ENCODE results near the gene DAP. TPM values are rescaled to one million over a fixed set of nuclear protein-coding genes. Genes with fewer than 3 reads are reported as not detected.

DAP gene
- total and polyA plus RNA-seq, 2 experiments from 2014 or later: 35.7 to 37.6 TPM

DNA sequence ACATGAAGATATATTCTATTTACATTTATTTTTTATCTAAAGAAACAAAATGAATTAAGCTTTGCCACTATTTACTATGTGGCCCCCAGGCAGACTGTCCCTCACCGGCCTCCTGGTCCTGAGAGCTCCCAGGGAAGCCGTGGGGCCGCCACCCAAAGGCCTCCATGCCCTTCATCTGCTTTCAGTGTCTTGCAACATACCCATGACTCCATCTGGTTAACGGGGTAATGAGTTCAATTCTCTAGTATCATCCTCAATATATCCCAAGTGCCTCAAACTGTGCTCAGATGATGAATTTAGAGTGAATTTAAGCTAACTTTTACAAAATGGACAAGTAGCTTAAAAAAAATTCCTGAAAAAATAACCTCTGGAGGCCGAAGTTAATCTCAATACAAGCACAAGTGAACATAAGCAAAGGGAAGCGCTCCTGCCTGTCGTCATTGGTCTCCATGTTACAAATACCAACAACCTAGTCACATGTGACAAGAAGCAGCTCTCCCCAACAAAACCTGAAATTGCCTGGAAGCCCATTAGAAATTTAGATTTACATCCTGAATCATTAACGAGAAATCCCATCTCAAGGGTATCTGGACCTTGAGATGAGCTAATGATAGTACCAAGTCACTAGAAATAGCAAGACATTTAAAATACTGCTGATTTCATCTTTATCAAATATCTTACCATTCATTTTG lies 26.1 kb downstream of the DAP start:
- no peak overlapping the region for H3K4me3 Mint-ChIP-seq
- no peak for DNase-seq (ENCODE audit: low spot score)
- TF ChIP-seq ZNF331 (CRISPR knock-in tag; IDR thresholded peaks at IDR 0.05; ENCODE audit: low read depth) (no peak), EZH2 (IDR thresholded peaks at IDR 0.05; ENCODE audit: low read depth, unreplicated experiment) (no peak), STAT1 (IDR thresholded peaks at IDR 0.05; ENCODE audit: unreplicated experiment) (no peak), CREB1 (CRISPR knock-in tag; IDR thresholded peaks at IDR 0.05; ENCODE audit: low read depth) (no peak), EZH2phosphoT487 (IDR thresholded peaks at IDR 0.05; ENCODE audit: unreplicated experiment) (no peak), POLR2AphosphoS5 (IDR thresholded peaks at IDR 0.05; ENCODE audit: low read depth) (no peak), NANOG (IDR thresholded peaks at IDR 0.05; ENCODE audit: borderline replicate concordance) (no peak), JUNB (IDR thresholded peaks at IDR 0.05; ENCODE audit: unreplicated experiment) (no peak), ZNF114 (CRISPR knock-in tag; IDR thresholded peaks at IDR 0.05) (no peak)
- TF ChIP-seq, protein P1, sequence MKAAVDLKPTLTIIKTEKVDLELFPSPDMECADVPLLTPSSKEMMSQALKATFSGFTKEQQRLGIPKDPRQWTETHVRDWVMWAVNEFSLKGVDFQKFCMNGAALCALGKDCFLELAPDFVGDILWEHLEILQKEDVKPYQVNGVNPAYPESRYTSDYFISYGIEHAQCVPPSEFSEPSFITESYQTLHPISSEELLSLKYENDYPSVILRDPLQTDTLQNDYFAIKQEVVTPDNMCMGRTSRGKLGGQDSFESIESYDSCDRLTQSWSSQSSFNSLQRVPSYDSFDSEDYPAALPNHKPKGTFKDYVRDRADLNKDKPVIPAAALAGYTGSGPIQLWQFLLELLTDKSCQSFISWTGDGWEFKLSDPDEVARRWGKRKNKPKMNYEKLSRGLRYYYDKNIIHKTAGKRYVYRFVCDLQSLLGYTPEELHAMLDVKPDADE (IDR thresholded peaks at IDR 0.05): no peak
- TF ChIP-seq, protein P2, sequence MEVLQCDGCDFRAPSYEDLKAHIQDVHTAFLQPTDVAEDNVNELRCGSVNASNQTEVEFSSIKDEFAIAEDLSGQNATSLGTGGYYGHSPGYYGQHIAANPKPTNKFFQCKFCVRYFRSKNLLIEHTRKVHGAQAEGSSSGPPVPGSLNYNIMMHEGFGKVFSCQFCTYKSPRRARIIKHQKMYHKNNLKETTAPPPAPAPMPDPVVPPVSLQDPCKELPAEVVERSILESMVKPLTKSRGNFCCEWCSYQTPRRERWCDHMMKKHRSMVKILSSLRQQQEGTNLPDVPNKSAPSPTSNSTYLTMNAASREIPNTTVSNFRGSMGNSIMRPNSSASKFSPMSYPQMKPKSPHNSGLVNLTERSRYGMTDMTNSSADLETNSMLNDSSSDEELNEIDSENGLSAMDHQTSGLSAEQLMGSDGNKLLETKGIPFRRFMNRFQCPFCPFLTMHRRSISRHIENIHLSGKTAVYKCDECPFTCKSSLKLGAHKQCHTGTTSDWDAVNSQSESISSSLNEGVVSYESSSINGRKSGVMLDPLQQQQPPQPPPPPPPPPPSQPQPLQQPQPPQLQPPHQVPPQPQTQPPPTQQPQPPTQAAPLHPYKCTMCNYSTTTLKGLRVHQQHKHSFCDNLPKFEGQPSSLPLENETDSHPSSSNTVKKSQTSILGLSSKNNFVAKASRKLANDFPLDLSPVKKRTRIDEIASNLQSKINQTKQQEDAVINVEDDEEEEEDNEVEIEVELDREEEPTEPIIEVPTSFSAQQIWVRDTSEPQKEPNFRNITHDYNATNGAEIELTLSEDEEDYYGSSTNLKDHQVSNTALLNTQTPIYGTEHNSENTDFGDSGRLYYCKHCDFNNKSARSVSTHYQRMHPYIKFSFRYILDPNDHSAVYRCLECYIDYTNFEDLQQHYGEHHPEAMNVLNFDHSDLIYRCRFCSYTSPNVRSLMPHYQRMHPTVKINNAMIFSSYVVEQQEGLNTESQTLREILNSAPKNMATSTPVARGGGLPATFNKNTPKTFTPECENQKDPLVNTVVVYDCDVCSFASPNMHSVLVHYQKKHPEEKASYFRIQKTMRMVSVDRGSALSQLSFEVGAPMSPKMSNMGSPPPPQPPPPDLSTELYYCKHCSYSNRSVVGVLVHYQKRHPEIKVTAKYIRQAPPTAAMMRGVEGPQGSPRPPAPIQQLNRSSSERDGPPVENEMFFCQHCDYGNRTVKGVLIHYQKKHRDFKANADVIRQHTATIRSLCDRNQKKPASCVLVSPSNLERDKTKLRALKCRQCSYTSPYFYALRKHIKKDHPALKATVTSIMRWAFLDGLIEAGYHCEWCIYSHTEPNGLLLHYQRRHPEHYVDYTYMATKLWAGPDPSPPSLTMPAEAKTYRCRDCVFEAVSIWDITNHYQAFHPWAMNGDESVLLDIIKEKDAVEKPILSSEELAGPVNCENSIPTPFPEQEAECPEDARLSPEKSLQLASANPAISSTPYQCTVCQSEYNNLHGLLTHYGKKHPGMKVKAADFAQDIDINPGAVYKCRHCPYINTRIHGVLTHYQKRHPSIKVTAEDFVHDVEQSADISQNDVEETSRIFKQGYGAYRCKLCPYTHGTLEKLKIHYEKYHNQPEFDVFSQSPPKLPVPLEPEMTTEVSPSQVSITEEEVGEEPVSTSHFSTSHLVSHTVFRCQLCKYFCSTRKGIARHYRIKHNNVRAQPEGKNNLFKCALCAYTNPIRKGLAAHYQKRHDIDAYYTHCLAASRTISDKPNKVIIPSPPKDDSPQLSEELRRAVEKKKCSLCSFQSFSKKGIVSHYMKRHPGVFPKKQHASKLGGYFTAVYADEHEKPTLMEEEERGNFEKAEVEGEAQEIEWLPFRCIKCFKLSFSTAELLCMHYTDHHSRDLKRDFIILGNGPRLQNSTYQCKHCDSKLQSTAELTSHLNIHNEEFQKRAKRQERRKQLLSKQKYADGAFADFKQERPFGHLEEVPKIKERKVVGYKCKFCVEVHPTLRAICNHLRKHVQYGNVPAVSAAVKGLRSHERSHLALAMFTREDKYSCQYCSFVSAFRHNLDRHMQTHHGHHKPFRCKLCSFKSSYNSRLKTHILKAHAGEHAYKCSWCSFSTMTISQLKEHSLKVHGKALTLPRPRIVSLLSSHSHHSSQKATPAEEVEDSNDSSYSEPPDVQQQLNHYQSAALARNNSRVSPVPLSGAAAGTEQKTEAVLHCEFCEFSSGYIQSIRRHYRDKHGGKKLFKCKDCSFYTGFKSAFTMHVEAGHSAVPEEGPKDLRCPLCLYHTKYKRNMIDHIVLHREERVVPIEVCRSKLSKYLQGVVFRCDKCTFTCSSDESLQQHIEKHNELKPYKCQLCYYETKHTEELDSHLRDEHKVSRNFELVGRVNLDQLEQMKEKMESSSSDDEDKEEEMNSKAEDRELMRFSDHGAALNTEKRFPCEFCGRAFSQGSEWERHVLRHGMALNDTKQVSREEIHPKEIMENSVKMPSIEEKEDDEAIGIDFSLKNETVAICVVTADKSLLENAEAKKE (CRISPR knock-in tag; IDR thresholded peaks at IDR 0.05): no peak
- TF ChIP-seq, protein P3, sequence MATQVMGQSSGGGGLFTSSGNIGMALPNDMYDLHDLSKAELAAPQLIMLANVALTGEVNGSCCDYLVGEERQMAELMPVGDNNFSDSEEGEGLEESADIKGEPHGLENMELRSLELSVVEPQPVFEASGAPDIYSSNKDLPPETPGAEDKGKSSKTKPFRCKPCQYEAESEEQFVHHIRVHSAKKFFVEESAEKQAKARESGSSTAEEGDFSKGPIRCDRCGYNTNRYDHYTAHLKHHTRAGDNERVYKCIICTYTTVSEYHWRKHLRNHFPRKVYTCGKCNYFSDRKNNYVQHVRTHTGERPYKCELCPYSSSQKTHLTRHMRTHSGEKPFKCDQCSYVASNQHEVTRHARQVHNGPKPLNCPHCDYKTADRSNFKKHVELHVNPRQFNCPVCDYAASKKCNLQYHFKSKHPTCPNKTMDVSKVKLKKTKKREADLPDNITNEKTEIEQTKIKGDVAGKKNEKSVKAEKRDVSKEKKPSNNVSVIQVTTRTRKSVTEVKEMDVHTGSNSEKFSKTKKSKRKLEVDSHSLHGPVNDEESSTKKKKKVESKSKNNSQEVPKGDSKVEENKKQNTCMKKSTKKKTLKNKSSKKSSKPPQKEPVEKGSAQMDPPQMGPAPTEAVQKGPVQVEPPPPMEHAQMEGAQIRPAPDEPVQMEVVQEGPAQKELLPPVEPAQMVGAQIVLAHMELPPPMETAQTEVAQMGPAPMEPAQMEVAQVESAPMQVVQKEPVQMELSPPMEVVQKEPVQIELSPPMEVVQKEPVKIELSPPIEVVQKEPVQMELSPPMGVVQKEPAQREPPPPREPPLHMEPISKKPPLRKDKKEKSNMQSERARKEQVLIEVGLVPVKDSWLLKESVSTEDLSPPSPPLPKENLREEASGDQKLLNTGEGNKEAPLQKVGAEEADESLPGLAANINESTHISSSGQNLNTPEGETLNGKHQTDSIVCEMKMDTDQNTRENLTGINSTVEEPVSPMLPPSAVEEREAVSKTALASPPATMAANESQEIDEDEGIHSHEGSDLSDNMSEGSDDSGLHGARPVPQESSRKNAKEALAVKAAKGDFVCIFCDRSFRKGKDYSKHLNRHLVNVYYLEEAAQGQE (IDR thresholded peaks at IDR 0.05; ENCODE audit: unreplicated experiment): no peak
- peaks cover 3% of the 10 kb centered on the region for H3K9me3 Mint-ChIP-seq
- H2AFZ ChIP-seq: no peak overlapping the region
- no peaks in the 10 kb centered on the region for H3K4me1 ChIP-seq (ENCODE audit: insufficient read depth)
- no peak overlapping the region for H3K27ac Mint-ChIP-seq
- H3K27ac ChIP-seq (ENCODE audit: low read depth): no peak overlapping the region
- H3K36me3 ChIP-seq (ENCODE audit: insufficient read depth): no peaks in the 10 kb centered on the region; the same call in 1 of the 2 replicates
- H3K4me1 Mint-ChIP-seq: no peaks in the 10 kb centered on the region
- no peaks in the 10 kb centered on the region for H3F3A ChIP-seq (replicated peaks; ENCODE audit: low read depth)
- peaks cover 31% of the 10 kb centered on the region for H3K36me3 Mint-ChIP-seq (ENCODE audit: low read depth)
- H3K27me3 ChIP-seq (ENCODE audit: insufficient read depth): no peaks in the 10 kb centered on the region
- no peaks in the 10 kb centered on the region for H3K79me2 ChIP-seq (replicated peaks; ENCODE audit: insufficient read depth)
- H3K9me2 ChIP-seq (ENCODE audit: insufficient read depth): no peaks in the 10 kb centered on the region
- no peak overlapping the region for H3K4me3 ChIP-seq
- H3K4me2 ChIP-seq: no peak overlapping the region
- no peaks in the 10 kb centered on the region for H3K27me3 Mint-ChIP-seq (ENCODE audit: insufficient read depth, low read depth, poor library complexity)
- H4K20me1 ChIP-seq (replicated peaks; ENCODE audit: insufficient read depth): no peaks in the 10 kb centered on the region
- ATAC-seq: no peak
